SHP77 treated with DMSO at 0.1 percent for 48 hours (cell line): Measurements from ENCODE around the gene PPP2R2B.
"Not testable (repeated sequence)": the region's sequence is repeated elsewhere in the genome, so short reads cannot be mapped to it uniquely, and the experiment has no call there.

Experiments used
- DNase-seq: peaks from one replicate; lab custom pipeline; 2025; lab: John Stamatoyannopoulos, UW

Gene PPP2R2B

GRCh38 chr5:146607659-146608332, 270.8 kb downstream of the PPP2R2B start:
- DNase-seq = no peak

GRCh38 chr5:146606893-146607292, 271.7 kb downstream of the PPP2R2B start:
- DNase-seq = no peak

GRCh38 chr5:146600376-146600775, 278.2 kb downstream of the PPP2R2B start:
- DNase-seq = no peak

- no peak for DNase-seq
Observed at GRCh38 chr5:146599261-146599660, 279.3 kb downstream of the PPP2R2B start.

- no peak for DNase-seq
Observed at GRCh38 chr5:146595088-146595487, 283.5 kb downstream of the PPP2R2B start.

- DNase-seq = no peak
Observed at GRCh38 chr5:146592352-146592751, 286.2 kb downstream of the PPP2R2B start.

GRCh38 chr5:146589028-146589345, 289.6 kb downstream of the PPP2R2B start:
- no peak for DNase-seq

GRCh38 chr5:146588331-146589027, 290.1 kb downstream of the PPP2R2B start:
- DNase-seq = no peak

GRCh38 chr5:146586752-146587151, 291.8 kb downstream of the PPP2R2B start:
- no peak for DNase-seq

- no peak for DNase-seq
Observed at GRCh38 chr5:146584750-146585149, 293.8 kb downstream of the PPP2R2B start.

GRCh38 chr5:146582051-146582596, 296.4 kb downstream of the PPP2R2B start:
- DNase-seq = no peak

GRCh38 chr5:146580237-146580636, 298.3 kb downstream of the PPP2R2B start:
- DNase-seq = no peak

GRCh38 chr5:146574713-146575112, 303.8 kb downstream of the PPP2R2B start:
- no peak for DNase-seq

GRCh38 chr5:146568161-146568560, 310.4 kb downstream of the PPP2R2B start:
- no peak for DNase-seq

GRCh38 chr5:146565764-146566367, 312.7 kb downstream of the PPP2R2B start:
- DNase-seq = peak; percentile 54

- no peak for DNase-seq
Observed at GRCh38 chr5:146564007-146564762, 314.4 kb downstream of the PPP2R2B start.

- DNase-seq = no peak
Observed at GRCh38 chr5:146562461-146562860, 316.1 kb downstream of the PPP2R2B start.

GRCh38 chr5:146561711-146562110, 316.8 kb downstream of the PPP2R2B start:
- DNase-seq = no peak

- no peak for DNase-seq
Observed at GRCh38 chr5:146560205-146560812, 318.2 kb downstream of the PPP2R2B start.

- DNase-seq = not testable (repeated sequence)
Observed at GRCh38 chr5:146556884-146557283, 321.7 kb downstream of the PPP2R2B start.

GRCh38 chr5:146553446-146553845, 325.1 kb downstream of the PPP2R2B start:
- no peak for DNase-seq

GRCh38 chr5:146549615-146550014, 328.9 kb downstream of the PPP2R2B start:
- DNase-seq = no peak
